Left lung (tissue), 10 donors: ENCODE results near the gene MYO15A. TPM values are rescaled to one million over a fixed set of nuclear protein-coding genes. Genes with fewer than 3 reads are reported as not detected.

ENCODE experiments used
- ATAC-seq: fragments of 200-7000 bp; cut with Tn5 transposase; one replicate; pipeline ENCODE4 v1.9.1; 2020; ENCODE audit warnings: moderate library complexity
- DNase-seq, 4 donors: peaks; one replicate each; pipeline ENCODE4 v3.0.0-alpha.2; 2013 to 2020
- H3K27ac ChIP-seq, 2 donors: fragments of 200-600 bp; sonication (generic) in 1 of 2; one replicate each; pipeline versions ENCODE4 v1.5.0 to v1.8.0; 2020 to 2021
- H3K27me3 ChIP-seq, 2 donors: fragments of 200-600 bp; sonication (generic) in 1 of 2; one replicate each; pipeline versions ENCODE4 v1.5.0 to v1.8.0; 2020 to 2021
- H3K36me3 ChIP-seq, 2 donors: fragments of 200-600 bp; sonication (generic) in 1 of 2; one replicate each; pipeline versions ENCODE4 v1.5.0 to v1.8.0; 2020 to 2021
- H3K4me1 ChIP-seq, 2 donors: fragments of 200-600 bp; one replicate each; pipeline ENCODE4 v1.8.0; 2021
- H3K4me3 ChIP-seq, 2 donors: fragments of 200-600 bp; sonication (generic) in 1 of 2; one replicate each; pipeline versions ENCODE4 v1.5.0 to v1.8.0; 2020 to 2021; ENCODE audit warnings: mild to moderate bottlenecking in 1 of 2
- H3K9me3 ChIP-seq, 2 donors: fragments of 200-600 bp; sonication (generic) in 1 of 2; one replicate each; pipeline versions ENCODE4 v1.5.0 to v1.8.0; 2020 to 2021
- intact Hi-C, 2 donors: fragments of 100-400 bp; cut with DNase I; formaldehyde crosslinking; loops; one replicate each; pipeline versions ENCODE4 v1.11.2 to v1.14.2; 2022
- polyA plus RNA-seq, 6 donors: library from polyadenylated mRNA; unstranded; fragments of 120-200 nt; gene quantifications; one replicate each; pipeline ENCODE4 v1.2.1, GENCODE V29; 2013; ENCODE audit not compliant: insufficient read length in 6 of 6
- total RNA-seq, 2 donors: library from RNA; stranded (reverse); fragmentation: NEBNext Ultra II Directional; extraction: Animal tissue kit (Norgen Biotek cat#: 25700); gene quantifications; one replicate each; pipeline ENCODE4 v1.2.1, GENCODE V29; 2021
- TF ChIP-seq, protein P1 (sequence below), 2 donors: fragments of 200-600 bp; sonication (generic) in 1 of 2; IDR thresholded peaks; one replicate each; pipeline versions ENCODE4 v1.5.0 to v1.8.0; 2021; ENCODE audit warnings: antibody characterized with exemption in 2 of 2
- donor health status: DM: no; HTN: yes; CAD: no.
- donor health status: DM: no; HTN: no; CAD: no.

MYO15A gene
- total and polyA plus RNA-seq, 8 donors = 1.3 to 3.2 (median 2.6) TPM

DNA sequence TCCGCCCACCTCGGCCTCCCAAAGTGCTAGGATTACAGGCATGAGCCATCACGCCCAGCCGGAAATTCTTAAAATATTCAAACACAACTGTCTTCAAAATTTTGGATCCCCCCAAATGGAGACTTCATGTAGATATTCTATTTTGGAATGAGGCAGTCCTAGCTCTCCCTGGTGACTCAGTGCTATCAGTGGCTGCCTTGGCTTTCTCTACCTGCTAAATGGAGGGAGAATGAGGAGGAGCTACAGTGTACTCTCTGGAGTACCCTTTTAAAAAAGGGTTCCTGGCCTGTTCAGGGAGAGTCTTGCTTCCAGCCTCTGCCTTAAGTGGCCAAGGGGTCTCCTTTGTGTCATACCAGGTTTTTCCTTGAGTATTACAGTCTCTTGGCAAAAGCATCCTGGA lies 85.8 kb downstream of the MYO15A start:
- no peaks in the 10 kb centered on the region for H3K9me3 ChIP-seq
- H3K4me3 ChIP-seq = no peak overlapping the region
- H3K27me3 ChIP-seq = no peaks in the 10 kb centered on the region
- H3K27ac ChIP-seq = no peak overlapping the region
- ATAC-seq = no peak
- H3K4me1 ChIP-seq = peaks cover 22 to 59% of the 10 kb centered on the region in 2 donors
- peaks cover 0 to 77% of the 10 kb centered on the region in 2 donors for H3K36me3 ChIP-seq
- TF ChIP-seq, protein P1, sequence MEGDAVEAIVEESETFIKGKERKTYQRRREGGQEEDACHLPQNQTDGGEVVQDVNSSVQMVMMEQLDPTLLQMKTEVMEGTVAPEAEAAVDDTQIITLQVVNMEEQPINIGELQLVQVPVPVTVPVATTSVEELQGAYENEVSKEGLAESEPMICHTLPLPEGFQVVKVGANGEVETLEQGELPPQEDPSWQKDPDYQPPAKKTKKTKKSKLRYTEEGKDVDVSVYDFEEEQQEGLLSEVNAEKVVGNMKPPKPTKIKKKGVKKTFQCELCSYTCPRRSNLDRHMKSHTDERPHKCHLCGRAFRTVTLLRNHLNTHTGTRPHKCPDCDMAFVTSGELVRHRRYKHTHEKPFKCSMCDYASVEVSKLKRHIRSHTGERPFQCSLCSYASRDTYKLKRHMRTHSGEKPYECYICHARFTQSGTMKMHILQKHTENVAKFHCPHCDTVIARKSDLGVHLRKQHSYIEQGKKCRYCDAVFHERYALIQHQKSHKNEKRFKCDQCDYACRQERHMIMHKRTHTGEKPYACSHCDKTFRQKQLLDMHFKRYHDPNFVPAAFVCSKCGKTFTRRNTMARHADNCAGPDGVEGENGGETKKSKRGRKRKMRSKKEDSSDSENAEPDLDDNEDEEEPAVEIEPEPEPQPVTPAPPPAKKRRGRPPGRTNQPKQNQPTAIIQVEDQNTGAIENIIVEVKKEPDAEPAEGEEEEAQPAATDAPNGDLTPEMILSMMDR (IDR thresholded peaks at IDR 0.05) = no peak
- intact Hi-C loops = no loop called here
- no peak for DNase-seq

DNA sequence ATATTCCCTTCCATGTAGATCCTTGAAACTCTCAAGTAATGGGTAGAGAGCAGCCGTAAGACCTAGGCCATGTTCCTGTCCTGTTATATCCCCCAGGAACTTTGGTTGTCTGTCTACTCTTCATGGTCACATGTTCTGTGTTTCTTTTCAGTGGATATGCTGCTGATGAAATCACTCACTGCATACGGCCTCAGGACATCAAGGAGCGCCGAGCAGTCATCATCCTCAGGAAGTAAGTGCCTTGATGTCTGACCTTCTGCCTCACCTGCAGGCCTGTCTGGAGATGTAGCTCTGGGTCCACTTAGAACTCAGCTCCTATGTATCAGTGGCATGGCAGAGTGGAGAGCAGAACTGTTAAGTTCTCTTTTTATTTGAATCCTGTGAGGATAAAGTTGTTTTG lies 86.2 kb downstream of the MYO15A start:
- intact Hi-C loops = no loop called here
- H3K27ac ChIP-seq = no peak overlapping the region
- DNase-seq (no peak), ATAC-seq (no peak)
- H3K9me3 ChIP-seq = no peaks in the 10 kb centered on the region
- H3K4me1 ChIP-seq = peaks cover 18 to 58% of the 10 kb centered on the region in 2 donors
- TF ChIP-seq, protein P1 (IDR thresholded peaks at IDR 0.05) = no peak
- no peak overlapping the region for H3K4me3 ChIP-seq
- H3K27me3 ChIP-seq = no peaks in the 10 kb centered on the region
- peaks cover 0 to 80% of the 10 kb centered on the region in 2 donors for H3K36me3 ChIP-seq

DNA sequence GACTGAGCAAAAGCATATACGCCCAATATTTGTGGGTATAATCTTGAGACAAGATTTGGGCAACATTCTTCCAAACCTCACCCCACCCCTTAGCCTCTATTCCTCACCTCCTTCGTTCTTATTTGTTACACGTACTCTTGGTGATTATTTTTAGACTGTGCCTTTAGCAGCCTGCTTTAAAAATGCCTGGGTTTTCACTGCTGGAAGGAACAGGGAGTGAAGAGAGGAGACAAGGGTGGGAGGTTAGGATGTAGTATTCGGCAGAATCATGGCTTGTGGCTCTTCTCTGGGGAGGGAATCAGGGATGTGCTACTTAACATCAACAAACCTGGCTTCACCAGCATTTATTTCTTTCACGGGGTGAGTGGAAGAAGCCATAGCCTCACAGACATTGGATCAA lies 86.7 kb downstream of the MYO15A start:
- Histone ChIP-seq H3K36me3 (peaks cover 0 to 79% of the 10 kb centered on the region in 2 donors), H3K27me3 (no peaks in the 10 kb centered on the region), H3K27ac (no peak overlapping the region), H3K4me3 (no peak overlapping the region), H3K4me1 (peaks cover 14 to 57% of the 10 kb centered on the region in 2 donors), H3K9me3 (no peaks in the 10 kb centered on the region)
- intact Hi-C loops = no loop called here
- TF ChIP-seq, protein P1 (IDR thresholded peaks at IDR 0.05) = no peak
- DNase-seq (no peak), ATAC-seq (no peak)

DNA sequence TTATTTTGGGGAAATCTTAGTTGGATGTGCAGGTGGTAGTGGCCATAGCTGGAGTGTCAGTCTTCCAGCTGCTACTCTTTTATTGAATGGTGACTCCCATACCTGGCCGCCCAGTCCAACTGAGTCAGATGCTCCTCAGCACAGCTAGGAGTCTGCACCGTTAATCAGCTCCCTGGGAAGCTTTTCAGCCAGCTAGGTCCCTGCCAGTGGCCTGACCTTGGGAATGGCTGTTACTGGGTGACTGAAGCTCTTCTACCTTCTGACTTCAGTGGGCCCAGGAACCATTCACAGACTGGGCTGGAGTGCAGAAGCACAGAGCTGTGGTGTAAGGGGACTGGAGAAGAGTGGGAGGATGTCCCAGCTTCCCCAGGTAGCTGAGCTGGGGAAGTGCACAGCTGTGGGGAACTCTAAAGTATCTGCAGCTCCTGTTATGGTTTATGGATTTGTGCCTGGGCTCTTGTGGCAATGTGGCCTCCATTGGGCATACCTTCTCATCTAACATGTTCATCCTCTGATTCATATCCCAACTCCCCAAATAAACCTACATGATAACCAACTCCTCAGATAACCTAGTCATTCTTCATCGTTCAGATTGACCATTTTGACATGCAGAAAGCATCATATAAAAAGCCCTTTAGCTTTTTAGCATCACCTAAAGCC lies 89.1 kb downstream of the MYO15A start:
- Histone ChIP-seq H3K9me3 (no peaks in the 10 kb centered on the region), H3K27me3 (no peaks in the 10 kb centered on the region), H3K27ac (no peak overlapping the region), H3K4me1 (peaks cover 4 to 38% of the 10 kb centered on the region in 2 donors), H3K4me3 (no peak overlapping the region), H3K36me3 (peaks cover 0 to 91% of the 10 kb centered on the region in 2 donors)
- intact Hi-C loops = no loop called here
- DNase-seq = no peak
- no peak for ATAC-seq
- TF ChIP-seq, protein P1 (IDR thresholded peaks at IDR 0.05) = no peak

DNA sequence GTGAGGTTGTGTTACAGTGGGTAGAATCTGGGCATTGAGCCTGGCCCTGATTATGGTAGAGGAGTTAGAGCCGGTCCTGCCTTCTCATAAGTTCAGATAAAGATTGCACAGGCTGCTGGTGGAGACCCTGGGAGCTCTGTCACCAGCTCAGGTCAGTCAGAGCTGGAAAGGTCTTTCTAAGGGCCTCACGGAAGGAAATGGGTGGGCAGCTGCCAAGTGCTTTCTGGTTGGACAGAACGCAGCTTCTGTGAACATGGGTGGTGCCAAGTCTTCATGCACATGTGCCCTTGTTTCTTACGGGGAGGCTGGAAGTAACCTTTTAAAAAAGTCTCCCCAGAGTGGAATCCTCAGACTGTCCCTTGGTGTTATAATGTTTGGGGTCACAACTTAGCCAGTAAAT lies 90.0 kb downstream of the MYO15A start:
- no peak for DNase-seq
- H3K9me3 ChIP-seq = no peaks in the 10 kb centered on the region
- no peak overlapping the region for H3K4me3 ChIP-seq
- no peak overlapping the region for H3K27ac ChIP-seq
- TF ChIP-seq, protein P1 (IDR thresholded peaks at IDR 0.05) = no peak
- intact Hi-C loops = no loop called here
- H3K27me3 ChIP-seq = no peaks in the 10 kb centered on the region
- no peak for ATAC-seq
- peaks cover 0 to 92% of the 10 kb centered on the region in 2 donors for H3K36me3 ChIP-seq
- peaks cover 4 to 37% of the 10 kb centered on the region in 2 donors for H3K4me1 ChIP-seq
